ENCODE measurements around the gene COL18A1.

The COL18A1 gene

DNA sequence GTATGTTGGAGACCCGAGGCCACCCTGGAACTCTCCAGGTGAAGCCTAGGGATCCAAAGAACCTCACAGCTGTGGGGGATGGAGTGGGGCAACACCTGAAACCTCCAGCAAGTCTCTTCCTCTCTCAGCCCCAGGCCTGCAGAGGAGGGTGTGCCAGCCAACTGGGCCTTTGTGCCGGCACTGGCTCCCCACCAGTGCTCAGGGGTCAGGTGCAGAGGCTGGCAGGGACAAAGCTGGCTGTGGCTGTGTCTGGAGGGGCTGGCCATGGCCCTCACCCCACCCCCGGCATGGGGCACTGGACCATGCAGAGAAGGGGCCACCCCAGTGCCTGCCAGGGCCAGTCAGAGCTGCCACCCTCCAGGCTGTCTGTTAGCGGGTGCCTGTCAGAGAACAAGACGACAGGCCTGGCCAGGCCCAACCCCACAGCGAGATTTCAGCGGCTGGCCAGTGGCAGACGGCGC, 3.9 kb downstream of the COL18A1 start:
- no peak overlapping the region for H3K4me3 ChIP-seq (ENCODE audit: low read depth, low read length)
- TF ChIP-seq, protein P1, sequence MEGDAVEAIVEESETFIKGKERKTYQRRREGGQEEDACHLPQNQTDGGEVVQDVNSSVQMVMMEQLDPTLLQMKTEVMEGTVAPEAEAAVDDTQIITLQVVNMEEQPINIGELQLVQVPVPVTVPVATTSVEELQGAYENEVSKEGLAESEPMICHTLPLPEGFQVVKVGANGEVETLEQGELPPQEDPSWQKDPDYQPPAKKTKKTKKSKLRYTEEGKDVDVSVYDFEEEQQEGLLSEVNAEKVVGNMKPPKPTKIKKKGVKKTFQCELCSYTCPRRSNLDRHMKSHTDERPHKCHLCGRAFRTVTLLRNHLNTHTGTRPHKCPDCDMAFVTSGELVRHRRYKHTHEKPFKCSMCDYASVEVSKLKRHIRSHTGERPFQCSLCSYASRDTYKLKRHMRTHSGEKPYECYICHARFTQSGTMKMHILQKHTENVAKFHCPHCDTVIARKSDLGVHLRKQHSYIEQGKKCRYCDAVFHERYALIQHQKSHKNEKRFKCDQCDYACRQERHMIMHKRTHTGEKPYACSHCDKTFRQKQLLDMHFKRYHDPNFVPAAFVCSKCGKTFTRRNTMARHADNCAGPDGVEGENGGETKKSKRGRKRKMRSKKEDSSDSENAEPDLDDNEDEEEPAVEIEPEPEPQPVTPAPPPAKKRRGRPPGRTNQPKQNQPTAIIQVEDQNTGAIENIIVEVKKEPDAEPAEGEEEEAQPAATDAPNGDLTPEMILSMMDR (IDR thresholded peaks at IDR 0.05; ENCODE audit: borderline replicate concordance, insufficient read depth, low read depth, low read length) = no peak

DNA sequence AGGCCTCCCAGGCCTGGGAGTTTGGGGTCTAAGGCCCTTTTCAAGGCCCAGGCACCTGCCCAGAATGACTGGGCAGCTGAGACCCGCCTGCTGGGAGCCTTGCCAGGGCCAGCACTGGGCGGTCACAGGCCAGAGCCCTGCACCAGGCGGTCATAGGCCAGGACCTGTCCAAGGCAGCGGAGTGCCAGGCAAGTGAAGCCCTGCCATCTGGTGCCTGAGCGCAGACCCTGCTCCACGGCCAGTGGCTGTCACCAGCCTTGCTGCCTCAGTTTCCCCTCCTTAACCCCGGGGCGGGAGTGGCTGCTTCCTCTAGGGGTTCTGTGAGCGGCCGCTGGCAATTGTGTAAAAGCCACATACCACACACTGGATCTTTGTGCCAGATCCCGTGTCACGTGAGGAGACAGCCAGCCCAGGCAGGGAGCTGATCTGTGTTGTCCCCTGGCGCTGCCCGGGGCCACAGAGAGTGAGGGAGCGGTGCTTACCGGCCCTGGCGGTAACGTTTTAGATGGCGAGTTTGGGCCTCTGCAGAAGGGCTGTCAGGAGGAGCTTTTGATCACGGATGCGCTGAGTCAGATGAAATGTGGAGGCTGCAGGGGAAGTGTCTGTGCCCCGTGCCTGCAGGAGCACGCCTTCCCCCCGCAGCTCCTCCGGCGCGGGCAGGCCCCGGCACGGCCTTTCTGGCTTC, 4.6 kb downstream of the COL18A1 start:
- TF ChIP-seq, protein P1 (IDR thresholded peaks at IDR 0.05; ENCODE audit: borderline replicate concordance, insufficient read depth, low read depth, low read length) = no peak
- no peak overlapping the region for H3K4me3 ChIP-seq (ENCODE audit: low read depth, low read length)

DNA sequence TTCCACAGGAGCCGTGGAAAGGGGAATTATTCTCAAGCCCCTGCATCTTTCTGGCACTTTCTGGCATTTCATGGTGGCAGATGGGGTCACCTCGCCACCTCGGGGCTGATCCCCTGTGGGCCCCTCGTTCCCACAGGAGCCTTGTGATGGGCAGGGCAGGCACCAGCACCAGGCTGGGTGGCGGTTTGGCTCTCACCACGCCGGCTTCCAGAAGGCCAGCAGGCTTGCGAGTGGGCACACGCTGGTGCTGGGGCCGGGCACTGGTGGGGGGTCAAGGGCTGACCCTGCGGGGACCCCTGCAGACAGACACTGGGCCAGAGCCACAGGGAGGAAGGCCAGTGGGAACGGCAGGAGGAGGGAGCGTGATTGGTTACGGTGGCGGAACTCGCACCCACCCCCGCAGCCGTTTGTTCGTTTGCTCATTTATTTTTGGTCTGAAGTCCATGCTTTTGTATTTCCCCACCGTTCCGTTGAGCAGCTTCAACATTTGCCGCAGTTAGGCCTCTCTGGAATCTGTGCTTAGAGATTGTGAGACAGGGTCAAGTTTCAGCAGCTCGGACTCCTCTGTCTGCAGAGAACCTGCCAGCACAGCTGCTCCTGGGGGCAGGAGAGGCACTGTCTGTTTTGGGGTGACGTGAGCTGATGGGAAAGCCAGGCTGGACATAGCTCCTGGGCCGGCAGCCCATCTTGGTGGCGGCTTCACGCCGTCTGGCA, 5.3 kb downstream of the COL18A1 start:
- H3K4me3 ChIP-seq (ENCODE audit: low read depth, low read length) = no peak overlapping the region
- TF ChIP-seq, protein P1 (IDR thresholded peaks at IDR 0.05; ENCODE audit: borderline replicate concordance, insufficient read depth, low read depth, low read length) = no peak

DNA sequence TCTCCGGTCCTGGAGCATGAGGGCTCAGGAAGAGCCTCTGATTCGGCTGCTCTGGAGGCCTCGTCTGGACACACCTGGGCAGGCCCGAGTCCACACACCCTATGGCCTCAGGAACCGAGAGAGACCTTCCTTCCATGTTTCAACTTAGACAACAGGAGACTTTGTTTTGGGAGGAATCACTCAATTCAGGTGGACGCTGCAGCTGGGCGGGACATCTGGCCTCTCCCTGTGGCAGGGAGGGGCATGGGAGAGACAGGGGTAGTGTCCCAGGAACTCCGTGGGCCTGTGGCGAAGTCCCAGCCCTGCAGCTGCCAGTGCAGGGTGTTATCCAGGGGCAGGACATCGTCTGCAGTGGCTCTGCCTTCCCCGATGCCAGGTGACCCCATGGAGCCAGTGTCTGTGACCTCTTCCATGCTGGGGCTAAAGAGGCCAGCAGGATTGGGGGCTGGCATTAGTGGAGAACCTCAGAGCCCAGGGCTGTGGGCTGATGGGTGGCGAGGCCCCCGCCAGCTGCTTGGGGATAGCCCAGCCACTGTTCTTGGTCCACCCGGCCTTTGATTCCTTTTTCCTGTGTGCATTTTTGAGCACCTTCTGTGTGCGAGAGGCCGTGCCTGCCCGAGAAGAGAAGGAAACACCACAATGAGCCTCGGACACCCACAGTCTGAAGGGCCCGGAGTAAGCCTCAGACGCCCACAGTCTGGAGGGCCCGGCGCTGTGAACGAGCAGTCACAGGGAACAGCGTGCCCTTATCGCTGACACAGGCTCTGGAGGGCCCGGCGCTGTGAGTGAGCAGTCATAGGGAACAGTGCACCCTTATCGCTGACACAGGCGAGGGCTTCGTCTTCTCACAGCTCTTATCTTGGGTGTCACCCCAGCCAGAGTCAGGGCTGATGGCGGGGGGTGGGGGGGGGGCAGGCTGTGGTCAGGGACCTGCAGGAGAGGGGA, 6.2 kb downstream of the COL18A1 start:
- H3K4me3 ChIP-seq (ENCODE audit: low read depth, low read length) = no peak overlapping the region
- TF ChIP-seq, protein P1 (IDR thresholded peaks at IDR 0.05; ENCODE audit: borderline replicate concordance, insufficient read depth, low read depth, low read length) = no peak

DNA sequence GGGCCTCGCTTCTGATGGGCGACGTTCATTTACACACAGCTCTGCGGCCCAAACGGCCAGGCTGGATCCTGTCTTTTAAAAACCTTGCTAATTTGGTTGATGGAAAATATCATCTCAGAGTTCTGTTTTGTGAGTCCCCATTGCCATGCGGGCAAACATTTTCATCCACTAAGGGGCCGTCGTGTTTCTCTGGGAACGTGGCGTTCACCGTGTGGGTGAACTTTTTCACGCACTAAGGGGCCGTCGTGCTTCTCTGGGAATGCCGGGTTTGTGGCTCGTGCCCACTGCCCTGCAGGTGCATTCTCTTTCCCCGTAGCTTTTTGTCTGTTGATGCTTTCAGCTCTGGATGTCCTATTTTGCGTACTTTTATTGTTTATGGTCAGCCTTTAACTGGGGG, 6.8 kb downstream of the COL18A1 start:
- H3K4me3 ChIP-seq (ENCODE audit: low read depth, low read length) = no peak overlapping the region
- TF ChIP-seq, protein P1 (IDR thresholded peaks at IDR 0.05; ENCODE audit: borderline replicate concordance, insufficient read depth, low read depth, low read length) = no peak

DNA sequence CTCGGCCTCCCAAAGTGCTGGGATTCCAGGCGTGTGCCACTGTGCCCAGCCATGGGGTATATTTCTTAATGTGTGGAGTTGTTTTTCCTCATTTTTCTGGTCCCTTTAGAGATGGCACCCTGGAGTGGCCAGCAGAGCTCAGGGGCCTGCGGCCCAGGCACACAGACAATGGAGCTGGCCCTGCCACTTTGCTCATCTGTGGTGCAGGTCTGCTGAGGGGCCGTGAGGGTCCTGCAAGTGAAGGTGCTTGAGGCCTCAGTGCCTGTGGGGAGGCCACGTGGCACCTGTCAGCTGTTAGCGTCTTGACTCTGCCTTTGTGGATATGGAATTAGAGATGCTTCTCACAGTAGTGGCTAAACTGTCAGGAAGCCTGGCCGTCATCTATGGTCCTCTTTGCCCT, 7.5 kb downstream of the COL18A1 start:
- no peak overlapping the region for H3K4me3 ChIP-seq (ENCODE audit: low read depth, low read length)
- TF ChIP-seq, protein P1 (IDR thresholded peaks at IDR 0.05; ENCODE audit: borderline replicate concordance, insufficient read depth, low read depth, low read length) = no peak
